Measurements from ENCODE around the gene SH2D6. TPM values are rescaled to one million over a fixed set of nuclear protein-coding genes. Genes with fewer than 3 reads are reported as not detected.

SH2D6 gene
- total and polyA plus RNA-seq, 2 of the 8 experiments (the other 6 are each of a cell fraction or from before 2014, with no cell fraction given), result 0.42 TPM; not detected in 1

- no peak overlapping the region for H4K8ac ChIP-seq (ENCODE audit: extremely low read depth, insufficient read depth, low read length)
- no peak overlapping the region for H2BK120ac ChIP-seq (replicated peaks; ENCODE audit: low read depth, low read length)
- H2BK12ac ChIP-seq (ENCODE audit: low read depth, low read length), result peak overlapping the region; percentile 21
- no peak overlapping the region for H3K27ac ChIP-seq (ENCODE audit: low read depth, low read length)
- CTCF ChIA-PET (ENCODE audit: partially characterized antibody), result interaction anchor here (0.9 to 2.5 kb wide), 7 partner anchors 15 to 188 kb away, joined by 3 to 11 read pairs (median 6); partner anchors contain the start of genes MAT2A and TMEM150A
- H3K4me1 ChIP-seq (replicated peaks in 1 of 4; ENCODE audit: control insufficient read depth in 3 of 4, insufficient read depth in 4 of 4, low read length in 3 of 4), result peaks cover 2 to 20% (median 16%) of the 10 kb centered on the region in 4 experiments
- H2BK5ac ChIP-seq (ENCODE audit: low read depth, low read length), result no peak overlapping the region
- H2BK15ac ChIP-seq (ENCODE audit: low read length), result no peak overlapping the region
- H3K23ac ChIP-seq (ENCODE audit: insufficient read length), result no peak overlapping the region
- H4K91ac ChIP-seq (replicated peaks; ENCODE audit: insufficient read length, low read length), result no peak overlapping the region
- H3K56ac ChIP-seq (replicated peaks; ENCODE audit: insufficient read length, low read depth, low read length), result no peak overlapping the region
- peaks cover 5% of the 10 kb centered on the region; the same call in 1 of the 2 replicates for H3K23me2 ChIP-seq (ENCODE audit: low read depth, low read length)
- H3K27me3 ChIP-seq (replicated peaks in 1 of 4; ENCODE audit: control insufficient read depth in 3 of 4, extremely low read depth in 1 of 4, insufficient read depth in 3 of 4, low read length in 3 of 4), result peaks cover 0 to 3% (median 1%) of the 10 kb centered on the region in 4 experiments; a peak in 1 of 7 replicates
- no peak overlapping the region for H2AFZ ChIP-seq (ENCODE audit: low read length)
- 95% methylated on average over 7 of the region's 7 CpGs; no CpG with 5 or more reads in 1 of the 2 experiments for WGBS, 2 experiments (ENCODE audit: extremely low coverage in 1 of 2, insufficient coverage in 1 of 2, insufficient read length in 1 of 2, insufficient replicate concordance in 2 of 2, low coverage in 1 of 2, low lambda C conversion rate in 2 of 2, missing lambda C conversion rate in 1 of 2)
- no peaks in the 10 kb centered on the region for H3K79me2 ChIP-seq (ENCODE audit: control insufficient read depth in 1 of 2, insufficient read depth in 2 of 2, low read length in 2 of 2)
- POLR2A ChIA-PET (ENCODE audit: partially characterized antibody), result interaction anchor here (0.9 to 55.3 kb wide), 5 partner anchors 13 to 201 kb away, joined by 3 to 1889 read pairs (median 5); partner anchors contain the start of genes GGCX, MAT2A and USP39
- no peak overlapping the region for H3K4me3 ChIP-seq (ENCODE audit: extremely low read depth in 1 of 4, insufficient read depth in 2 of 4, low read depth in 3 of 4, low read length in 4 of 4)
- no peak overlapping the region for H3K9ac ChIP-seq (replicated peaks in 1 of 4; ENCODE audit: extremely low read depth in 1 of 4, low read depth in 3 of 4, low read length in 3 of 4)
- H3K4me2 ChIP-seq (ENCODE audit: insufficient read depth in 1 of 2, low read depth in 2 of 2, low read length in 2 of 2), result peak overlapping the region in 1 of 2 experiments; percentile 86; a peak in 1 of 4 replicates
- FAIRE-seq (no peak), DNase-seq (ENCODE audit: low read depth in 1 of 2, low spot score in 2 of 2) (no peak)
- H3K4ac ChIP-seq (replicated peaks; ENCODE audit: insufficient read length, low read depth, low read length), result no peak overlapping the region
- H4K20me1 ChIP-seq (replicated peaks in 1 of 2; ENCODE audit: control insufficient read depth in 1 of 2, insufficient read depth in 2 of 2, low read length in 2 of 2), result no peaks in the 10 kb centered on the region
- no peak overlapping the region for H2AK5ac ChIP-seq (ENCODE audit: low read depth, low read length)
- no peaks in the 10 kb centered on the region for H3K36me3 ChIP-seq (ENCODE audit: control insufficient read depth in 2 of 4, insufficient read depth in 4 of 4, low read length in 3 of 4)
- peaks cover 5% of the 10 kb centered on the region for H3K79me1 ChIP-seq (ENCODE audit: low read depth, low read length)
- H3K18ac ChIP-seq (ENCODE audit: extremely low read depth, low read length), result no peak overlapping the region
- peak overlapping the region; percentile 2; the same call in 1 of the 2 replicates for H2BK20ac ChIP-seq (ENCODE audit: low read length)
- no peaks in the 10 kb centered on the region for H3K9me3 ChIP-seq (ENCODE audit: insufficient read depth in 2 of 2, low read depth in 1 of 2, low read length in 1 of 2)
- no peak overlapping the region for H4K5ac ChIP-seq (ENCODE audit: insufficient read length, low read depth, low read length)
- H3K14ac ChIP-seq (ENCODE audit: insufficient read length), result no peak overlapping the region
- TF ChIP-seq SIRT6 (IDR thresholded peaks at IDR 0.05; ENCODE audit: low read length), result no peak
- no peak for TF ChIP-seq CEBPB (IDR thresholded peaks at IDR 0.05; ENCODE audit: low read depth, low read length)
- TF ChIP-seq CHD2 (IDR thresholded peaks at IDR 0.05; ENCODE audit: low read length), result no peak
Observed at GRCh38 chr2:85414761-85415553, 3.6 kb upstream of the SH2D6 start.

All from H1 (cell line).